ENCODE results near the gene PIP.
"Not testable (repeated sequence)": the region's sequence is repeated elsewhere in the genome, so short reads cannot be mapped to it uniquely, and the experiment has no call there.

PIP gene

GRCh38 chr7:143120691-143121405 lies 11.0 kb upstream of the PIP start:
- no peak for TF ChIP-seq CTCF (IDR thresholded peaks at IDR 0.05; ENCODE audit: low read depth, low read length)
- no peak overlapping the region for H3K4me3 ChIP-seq (ENCODE audit: low read depth, low read length)

DNA sequence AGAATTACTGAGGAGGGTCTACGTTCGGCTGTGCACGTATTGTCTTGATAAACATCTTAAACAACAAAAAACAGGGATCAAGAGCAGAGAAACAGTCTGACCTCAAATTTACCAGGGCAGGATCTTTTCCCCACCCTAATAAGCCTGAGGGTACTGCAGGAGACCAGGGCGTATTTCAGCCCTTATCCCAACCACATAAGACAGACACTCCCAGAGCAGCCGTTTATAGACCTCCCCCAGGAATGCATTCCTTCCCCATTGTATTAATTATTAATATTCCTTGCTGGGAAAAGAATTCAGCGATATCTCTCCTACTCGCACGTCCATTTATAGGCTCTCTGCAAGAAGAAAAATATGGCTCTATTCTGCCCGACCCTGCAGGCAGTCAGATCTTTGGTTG lies 8.6 kb upstream of the PIP start:
- not testable (repeated sequence) for H3K4me3 ChIP-seq (ENCODE audit: low read depth, low read length)

- H3K4me3 ChIP-seq (ENCODE audit: low read depth, low read length) = no peak overlapping the region
- no peak for TF ChIP-seq CTCF (IDR thresholded peaks at IDR 0.05; ENCODE audit: low read depth, low read length)
Measured at GRCh38 chr7:143126146-143126545, 5.7 kb upstream of the PIP start.

DNA sequence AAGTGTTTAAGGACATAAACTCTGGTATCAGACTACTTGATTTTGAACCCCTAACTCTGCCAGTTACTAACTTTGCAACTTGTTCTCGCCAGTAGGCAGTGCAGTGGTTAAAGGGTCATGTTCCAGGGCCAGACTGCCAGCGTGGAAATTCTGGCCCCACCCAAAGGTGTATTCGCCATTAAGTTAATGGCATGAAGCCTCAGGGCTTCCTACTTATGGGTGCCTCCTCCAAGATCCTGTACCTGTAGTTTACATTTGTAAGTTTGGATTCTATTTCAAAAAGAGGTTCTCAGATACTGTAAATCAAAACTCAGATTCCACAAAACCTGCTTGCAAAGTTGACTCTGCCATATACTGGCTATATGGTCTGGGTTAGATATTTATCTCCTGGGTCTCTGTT lies 2.8 kb upstream of the PIP start:
- H3K4me3 ChIP-seq (ENCODE audit: low read depth, low read length) = no peak overlapping the region
- TF ChIP-seq CTCF (IDR thresholded peaks at IDR 0.05; ENCODE audit: low read depth, low read length) = no peak

- no peak for TF ChIP-seq CTCF (IDR thresholded peaks at IDR 0.05; ENCODE audit: low read depth, low read length)
- no peak overlapping the region for H3K4me3 ChIP-seq (ENCODE audit: low read depth, low read length)
Measured at GRCh38 chr7:143129477-143129876, 2.4 kb upstream of the PIP start.

DNA sequence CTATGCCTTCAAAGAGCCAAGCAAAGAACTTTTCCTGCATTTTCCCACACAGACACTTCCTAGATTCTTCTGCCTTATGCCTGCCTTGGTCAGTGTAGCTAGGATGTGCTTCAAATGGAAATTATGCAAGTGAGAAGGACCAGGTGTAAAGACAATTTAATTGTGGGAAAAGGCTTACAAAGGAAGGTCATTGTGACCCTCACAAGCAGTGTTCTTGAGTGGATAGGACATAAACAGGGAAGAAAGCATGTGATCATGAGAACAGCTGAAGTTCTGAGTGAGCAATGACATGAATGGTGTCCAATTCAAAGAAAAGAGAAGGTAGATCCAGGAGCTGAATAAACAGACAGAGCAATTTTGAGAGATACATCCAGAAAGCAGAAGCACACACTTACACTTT lies 1.3 kb upstream of the PIP start:
- no peak overlapping the region for H3K4me3 ChIP-seq (ENCODE audit: low read depth, low read length)
- TF ChIP-seq CTCF (IDR thresholded peaks at IDR 0.05; ENCODE audit: low read depth, low read length) = no peak

GRCh38 chr7:143147070-143147469 lies 15.2 kb downstream of the PIP start:
- H3K4me3 ChIP-seq (ENCODE audit: low read depth, low read length) = no peak overlapping the region
- TF ChIP-seq CTCF (IDR thresholded peaks at IDR 0.05; ENCODE audit: low read depth, low read length) = no peak

DNA sequence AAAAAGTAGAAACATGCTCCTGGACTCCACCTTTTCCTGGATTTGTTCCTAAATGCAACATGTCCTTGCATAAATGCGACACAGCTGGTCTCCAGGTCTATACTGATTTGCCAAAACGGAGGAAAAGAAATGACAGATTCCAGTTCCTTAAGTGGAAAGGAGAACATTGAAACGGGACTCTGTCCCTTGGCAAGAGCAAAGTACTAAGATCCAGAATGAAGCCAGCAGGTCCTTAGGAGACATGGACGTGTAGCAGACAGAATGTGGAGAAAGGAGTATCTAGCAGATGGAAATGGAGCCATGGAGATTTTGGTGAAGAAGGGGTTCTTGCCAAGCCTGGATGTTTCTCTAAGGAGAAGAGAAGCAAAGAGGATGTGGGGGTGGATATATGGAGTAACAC lies 16.2 kb downstream of the PIP start:
- H3K4me3 ChIP-seq (ENCODE audit: low read depth, low read length) = no peak overlapping the region
- TF ChIP-seq CTCF (IDR thresholded peaks at IDR 0.05; ENCODE audit: low read depth, low read length) = no peak

Data from WI38 (cell line).